Ovary (tissue), 3 donors: ENCODE results near the gene RAB3D.
"Not testable (repeated sequence)": the region's sequence is repeated elsewhere in the genome, so short reads cannot be mapped to it uniquely, and the experiment has no call there.

Source experiments
- CTCF ChIP-seq, 3 donors: fragments of 450-650 bp in 2 of 3; fragments of 200-600 bp in 1 of 3; IDR thresholded peaks; one replicate each; pipeline versions ENCODE4 v1.5.1 to v1.8.0; 2016 to 2022; ENCODE audit warnings: antibody characterized with exemption in 3 of 3, mild to moderate bottlenecking in 1 of 3
- POLR2A ChIP-seq: fragments of 450-650 bp; IDR thresholded peaks from one replicate; pipeline ENCODE4 v1.6.1; 2017; ENCODE audit warnings: antibody characterized with exemption, mild to moderate bottlenecking, moderate library complexity
- donor health status: DM: no; HTN: no; CAD: no.

GRCh38 chr19:11379269-11379845 lies 39.9 kb upstream of the RAB3D start:
- not testable (repeated sequence) for TF ChIP-seq CTCF (IDR thresholded peaks at IDR 0.05); POLR2A
